ENCODE measurements around the gene TNFRSF25.
A peak's percentile ranks its signal among the peaks of the same experiment; 100 is the strongest.

DNA sequence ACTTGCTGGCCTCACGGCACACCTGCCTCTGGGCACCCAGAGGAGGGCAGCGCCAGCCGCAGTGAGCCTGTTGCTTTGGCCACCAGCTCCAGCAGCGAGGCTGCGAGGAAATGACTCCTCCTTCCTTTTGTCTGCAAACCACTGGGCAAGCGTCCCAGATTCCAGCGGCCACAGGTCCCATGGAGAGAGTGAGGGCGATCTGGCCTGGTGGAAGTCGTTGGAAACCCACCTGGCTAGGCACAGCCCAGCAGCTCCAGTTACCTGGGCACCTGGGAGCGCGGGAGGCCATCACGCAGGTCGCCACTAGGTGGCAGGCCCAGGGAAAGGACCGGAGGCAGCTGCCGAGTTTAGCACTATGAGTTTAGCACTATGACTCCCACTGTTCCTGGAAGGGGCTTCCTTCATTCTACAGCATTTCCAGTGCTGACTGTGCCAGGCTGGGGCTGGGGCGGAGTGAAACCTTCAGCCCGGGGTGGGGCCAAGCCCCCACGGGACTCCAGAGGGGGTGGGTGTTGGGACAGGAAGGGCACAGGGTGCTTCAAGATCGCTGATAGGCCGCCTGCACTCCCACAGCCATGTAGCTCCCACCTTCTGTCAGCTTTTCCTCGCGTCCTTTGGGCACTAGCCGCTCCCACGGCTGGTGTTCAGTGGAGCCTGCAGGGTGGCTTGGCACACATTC is 42.5 kb downstream of the TNFRSF25 start:
- TF ChIP-seq POLR2A (IDR thresholded peaks at IDR 0.05) (no peak), CTCF (IDR thresholded peaks at IDR 0.05 in 4 of 5, conservative IDR thresholded peaks at IDR 0.05 in 1 of 5) (peak in 4 of 5 experiments; percentile 25 to 60 (median 41))

Data from gastrocnemius medialis (tissue), 4 donors.